Panc1 (cell line): Measurements from ENCODE around the gene NR2F1. TPM values are rescaled to one million over a fixed set of nuclear protein-coding genes. Genes with fewer than 3 reads are reported as not detected.

Source experiments
- ATAC-seq: fragments of 200-7000 bp; cut with Tn5 transposase; 2 replicates; pipeline ENCODE4 v1.9.1; 2020; ENCODE audit warnings: mild to moderate bottlenecking, moderate library complexity
- BruUV-seq: library from RNA; stranded (reverse); fragments of 400-500 nt; replicated peaks from 2 replicates; lab custom pipeline; 2021; lab: Mats Ljungman, UMichigan
- CTCF ChIA-PET: fragments of 300-600 bp; sonication (Branson Sonifier 250); formaldehyde crosslinking; loops from one replicate; lab custom pipeline; 2022; ENCODE audit warnings: antibody characterized with exemption; lab: Charles Lee
- POLR2A ChIA-PET: fragments of 300-600 bp; sonication (Branson Sonifier 250); formaldehyde crosslinking; loops from one replicate; lab custom pipeline; 2022; ENCODE audit warnings: antibody characterized with exemption; lab: Charles Lee
- DNase-seq: peaks from one replicate; pipeline ENCODE4 v3.0.0-alpha.2; 2010; ENCODE audit warnings: low read depth, low spot score
- H3K27ac ChIP-seq: 2 replicates; pipeline ENCODE4 v1.5.1; 2011; ENCODE audit warnings: mild to moderate bottlenecking, low read length, inconsistent platforms
- H3K27me3 ChIP-seq: fragments of 200-500 bp; sonication (Bioruptor generic); 2 replicates; pipeline ENCODE4 v1.6.0; 2014; ENCODE audit warnings: low read length, inconsistent platforms; ENCODE audit not compliant: control insufficient read depth, insufficient read depth
- H3K36me3 ChIP-seq: fragments of 200-500 bp; sonication (Bioruptor generic); 2 replicates; pipeline ENCODE4 v1.5.1; 2014; ENCODE audit warnings: inconsistent platforms, mild to moderate bottlenecking, low read length, moderate library complexity; ENCODE audit not compliant: control insufficient read depth, insufficient read depth
- H3K4me1 ChIP-seq: 2 replicates; pipeline ENCODE4 v1.5.1; 2011; ENCODE audit warnings: inconsistent platforms, mild to moderate bottlenecking, low read length, moderate library complexity; ENCODE audit not compliant: control insufficient read depth, insufficient read depth
- H3K4me3 ChIP-seq, 2 experiments: 2 replicates each; pipeline ENCODE4 v1.5.1; 2011 to 2012; ENCODE audit warnings: low read depth in 2 of 2, low read length in 2 of 2, mild to moderate bottlenecking in 2 of 2, inconsistent platforms in 1 of 2, moderate library complexity in 1 of 2
- H3K9me3 ChIP-seq: fragments of 200-500 bp; sonication (Bioruptor generic); 2 replicates; pipeline ENCODE4 v1.5.1; 2014; ENCODE audit warnings: low read depth, mild to moderate bottlenecking, inconsistent platforms, low read length, moderate library complexity; ENCODE audit not compliant: control insufficient read depth, insufficient read depth
- CTCF ChIP-seq: fragments of 450-650 bp; IDR thresholded peaks from 2 replicates; pipeline ENCODE4 v1.5.1; 2017; ENCODE audit warnings: mild to moderate bottlenecking
- POLR2AphosphoS5 ChIP-seq: IDR thresholded peaks from 2 replicates; pipeline ENCODE4 v1.6.1; 2012; ENCODE audit warnings: mild to moderate bottlenecking, low read depth, low read length, moderate library complexity
- REST ChIP-seq, 2 experiments: IDR thresholded peaks; 2 replicates each; pipeline ENCODE4 v1.6.1; 2011 to 2012; ENCODE audit warnings: low read depth in 2 of 2, control low read depth in 1 of 2, low read length in 1 of 2, mild to moderate bottlenecking in 1 of 2, moderate library complexity in 1 of 2; ENCODE audit not compliant: insufficient read depth in 1 of 2
- SIN3A ChIP-seq: IDR thresholded peaks from 2 replicates; pipeline ENCODE4 v1.6.1; 2012; ENCODE audit warnings: low read depth, mild to moderate bottlenecking, low read length, moderate library complexity, borderline replicate concordance; ENCODE audit not compliant: insufficient read depth
- TCF7L2 ChIP-seq: IDR thresholded peaks from 2 replicates; pipeline ENCODE4 v1.6.1; 2011; ENCODE audit warnings: mild to moderate bottlenecking, low read depth, low read length, inconsistent platforms
- in situ Hi-C: cut with HindIII; loops from 2 replicates; pipeline ENCODE4 v1.10.0; 2016; ENCODE audit warnings: low sequenced_read_pairs, low pct_unique_long_range_greater_than_20kb
- intact Hi-C: fragments of 100-400 bp; cut with micrococcal nuclease; formaldehyde crosslinking; loops from one replicate; pipeline ENCODE4 v1.10.0; 2022; ENCODE audit not compliant: unreplicated experiment
- total RNA-seq: library from RNA; stranded (reverse); gene quantifications from one replicate; pipeline ENCODE4 v1.2.1, GENCODE V29; 2021; ENCODE audit not compliant: unreplicated experiment

Gene NR2F1
- total RNA-seq, 1 experiment from 2014 or later = 49.5 TPM

GRCh38 chr5:93600409-93601070 lies 17.5 kb downstream of the NR2F1 start:
- in situ Hi-C loops = loop anchor here (25.0 kb wide), 1 partner anchor 212 kb away; no protein-coding TSS in a partner anchor
- H3K27me3 ChIP-seq = no peaks in the 10 kb centered on the region
- H3K9me3 ChIP-seq = no peaks in the 10 kb centered on the region
- no TSS peak for BruUV-seq
- ATAC-seq = no peak
- ChIA-PET CTCF (no interaction called here), POLR2A (no interaction called here)
- H3K4me3 ChIP-seq = no peak overlapping the region
- no peaks in the 10 kb centered on the region for H3K36me3 ChIP-seq
- TF ChIP-seq SIN3A = no peak
- TF ChIP-seq TCF7L2 = no peak
- no peak for TF ChIP-seq CTCF
- TF ChIP-seq REST (IDR thresholded peaks at IDR 0.05; ENCODE audit: insufficient read depth in 1 of 2, low read depth in 2 of 2, low read length in 1 of 2) = no peak
- TF ChIP-seq POLR2AphosphoS5 = no peak
- no peak overlapping the region for H3K27ac ChIP-seq
- no peak for DNase-seq
- intact Hi-C loops = no loop called here
- peaks cover 6% of the 10 kb centered on the region; the same call in 1 of the 2 replicates for H3K4me1 ChIP-seq

GRCh38 chr5:93601071-93601801 lies 18.2 kb downstream of the NR2F1 start:
- DNase-seq = no peak
- TF ChIP-seq REST (IDR thresholded peaks at IDR 0.05; ENCODE audit: insufficient read depth in 1 of 2, low read depth in 2 of 2, low read length in 1 of 2) = no peak
- TF ChIP-seq TCF7L2 = no peak
- no peak for TF ChIP-seq POLR2AphosphoS5
- TF ChIP-seq CTCF = no peak
- no peak for TF ChIP-seq SIN3A
- no peaks in the 10 kb centered on the region for H3K27me3 ChIP-seq
- no peak for ATAC-seq
- no peak overlapping the region for H3K27ac ChIP-seq
- intact Hi-C loops = no loop called here
- in situ Hi-C loops = loop anchor here (25.0 kb wide), 1 partner anchor 211 kb away; no protein-coding TSS in a partner anchor
- no peaks in the 10 kb centered on the region for H3K9me3 ChIP-seq
- no peaks in the 10 kb centered on the region for H3K36me3 ChIP-seq
- no TSS peak for BruUV-seq
- ChIA-PET POLR2A (interaction anchor here (0.6 kb wide), 1 partner anchor 495 kb away, joined by 3 read pairs; no protein-coding TSS in a partner anchor), CTCF (no interaction called here)
- no peak overlapping the region for H3K4me3 ChIP-seq
- H3K4me1 ChIP-seq = peaks cover 6% of the 10 kb centered on the region; the same call in 1 of the 2 replicates
